ENCODE measurements around the gene TMEM218.

DNA sequence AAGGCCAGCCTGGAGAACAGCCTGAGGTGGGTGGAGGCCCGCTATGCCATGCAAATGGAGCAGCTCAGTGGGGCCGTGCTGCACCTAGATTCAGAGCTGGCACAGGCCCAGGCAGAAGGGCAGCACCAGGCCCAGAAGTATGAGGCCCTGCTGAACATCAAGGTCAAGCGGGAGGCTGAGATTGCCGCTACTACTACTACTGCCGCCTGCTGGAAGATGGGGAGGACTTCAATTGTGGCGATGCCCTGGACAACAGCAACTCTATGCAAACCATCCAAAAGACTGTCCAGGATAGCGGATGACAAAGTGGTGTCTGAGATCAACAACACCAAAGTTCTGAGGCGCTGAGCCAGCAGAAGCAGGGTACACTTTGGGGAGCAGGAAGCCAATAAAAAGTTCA is 3.1 kb upstream of the TMEM218 start:
- TF ChIP-seq, protein P1, sequence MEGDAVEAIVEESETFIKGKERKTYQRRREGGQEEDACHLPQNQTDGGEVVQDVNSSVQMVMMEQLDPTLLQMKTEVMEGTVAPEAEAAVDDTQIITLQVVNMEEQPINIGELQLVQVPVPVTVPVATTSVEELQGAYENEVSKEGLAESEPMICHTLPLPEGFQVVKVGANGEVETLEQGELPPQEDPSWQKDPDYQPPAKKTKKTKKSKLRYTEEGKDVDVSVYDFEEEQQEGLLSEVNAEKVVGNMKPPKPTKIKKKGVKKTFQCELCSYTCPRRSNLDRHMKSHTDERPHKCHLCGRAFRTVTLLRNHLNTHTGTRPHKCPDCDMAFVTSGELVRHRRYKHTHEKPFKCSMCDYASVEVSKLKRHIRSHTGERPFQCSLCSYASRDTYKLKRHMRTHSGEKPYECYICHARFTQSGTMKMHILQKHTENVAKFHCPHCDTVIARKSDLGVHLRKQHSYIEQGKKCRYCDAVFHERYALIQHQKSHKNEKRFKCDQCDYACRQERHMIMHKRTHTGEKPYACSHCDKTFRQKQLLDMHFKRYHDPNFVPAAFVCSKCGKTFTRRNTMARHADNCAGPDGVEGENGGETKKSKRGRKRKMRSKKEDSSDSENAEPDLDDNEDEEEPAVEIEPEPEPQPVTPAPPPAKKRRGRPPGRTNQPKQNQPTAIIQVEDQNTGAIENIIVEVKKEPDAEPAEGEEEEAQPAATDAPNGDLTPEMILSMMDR (IDR thresholded peaks at IDR 0.05) = peak in 1 of 6 experiments; percentile 7
- no peak for TF ChIP-seq POLR2A (IDR thresholded peaks at IDR 0.05)

Measured in adrenal gland (tissue), 5 donors.